CD1c-positive myeloid dendritic cell (primary cell): ENCODE data around the gene CREBL2.
"Not testable (repeated sequence)": the region's sequence is repeated elsewhere in the genome, so short reads cannot be mapped to it uniquely, and the experiment has no call there.

Source experiments
- DNase-seq: peaks from one replicate; pipeline ENCODE4 v3.0.0-alpha.2; 2016; ENCODE audit errors: extremely low spot score

The CREBL2 gene

GRCh38 chr12:12611512-12612306, at the start of gene CREBL2:
Gene CREBL2 (plus strand): TSS chr12:12611876. CDS start chr12:12612173, 297 bp downstream.
- DNase-seq = peak; percentile 93

GRCh38 chr12:12562016-12562483, 49.6 kb upstream of the CREBL2 start:
- DNase-seq = peak; percentile 50

GRCh38 chr12:12562585-12563261, 49.0 kb upstream of the CREBL2 start, which contains the start of gene DUSP16:
Gene DUSP16 (minus strand): TSS chr12:12562863. CDS start chr12:12521098, 41,765 bp downstream.
- DNase-seq = peak; percentile 93

DNA sequence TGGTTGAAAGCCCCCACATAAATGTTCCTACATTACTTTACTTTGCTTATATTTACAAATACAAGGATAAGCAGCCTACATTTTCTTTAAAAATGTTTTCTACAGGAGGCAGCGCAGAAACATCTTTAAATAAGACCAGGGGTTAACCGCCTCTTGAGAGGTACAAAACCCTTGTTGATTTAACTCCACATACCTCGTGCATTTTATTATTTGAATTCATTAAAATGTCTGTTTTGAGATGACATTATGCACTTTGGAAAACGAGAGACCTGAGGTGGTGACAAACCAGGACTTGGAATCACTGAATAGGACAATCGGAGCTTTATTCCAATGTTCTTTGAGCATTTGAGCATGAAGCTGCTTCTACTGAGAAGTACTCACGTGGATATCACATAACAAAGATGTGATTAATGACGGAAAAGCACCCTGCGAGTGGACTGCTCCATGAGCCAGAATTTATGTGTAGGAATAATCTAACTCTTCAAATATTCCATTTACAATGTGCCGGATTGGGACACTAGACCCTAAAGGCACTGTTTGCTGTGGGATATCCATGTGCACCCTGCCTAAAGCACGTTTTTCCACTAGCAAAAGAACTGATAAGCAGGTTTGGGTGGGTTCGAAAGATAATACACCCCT, 48.3 kb upstream of the CREBL2 start:
- DNase-seq = no peak

DNA sequence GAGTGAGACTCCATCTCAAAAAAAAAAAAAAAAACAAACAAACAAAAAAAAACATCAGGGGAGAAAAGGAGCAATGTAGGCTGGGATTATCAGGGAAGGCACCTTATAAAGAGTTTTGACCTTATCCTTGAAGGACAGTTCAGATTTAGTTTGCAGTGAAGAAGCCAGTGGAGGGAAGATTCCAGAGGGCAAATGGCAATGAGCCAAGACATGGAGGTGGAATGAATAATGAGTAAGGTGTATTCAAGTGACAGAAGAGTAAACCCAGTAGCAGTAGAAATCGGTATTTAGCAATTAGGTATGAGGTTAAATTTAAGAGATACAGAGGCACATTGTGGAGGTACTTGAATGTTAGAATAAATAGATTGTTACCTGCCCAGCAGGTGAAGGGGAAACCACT, 46.8 kb upstream of the CREBL2 start:
- DNase-seq = no peak

DNA sequence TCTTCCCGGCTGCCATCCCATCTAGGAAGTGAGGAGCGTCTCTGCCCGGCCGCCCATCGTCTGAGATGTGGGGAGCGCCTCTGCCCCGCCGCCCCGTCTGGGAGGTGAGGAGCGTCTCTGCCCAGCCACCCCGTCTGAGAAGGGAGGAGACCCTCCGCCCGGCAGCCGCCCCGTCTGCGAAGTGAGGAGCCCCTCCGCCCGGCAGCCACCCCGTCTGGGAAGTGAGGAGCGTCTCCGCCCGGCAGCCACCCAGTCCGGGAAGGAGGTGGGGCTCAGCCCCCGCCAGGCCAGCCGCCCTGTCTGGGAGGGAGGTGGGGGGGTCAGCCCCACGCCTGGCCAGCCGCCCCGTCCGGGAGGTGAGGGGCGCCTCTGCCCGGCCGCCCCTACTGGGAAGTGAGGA, 45.7 kb upstream of the CREBL2 start:
- not testable (repeated sequence) for DNase-seq

GRCh38 chr12:12572659-12573058, 39.0 kb upstream of the CREBL2 start:
- no peak for DNase-seq

- DNase-seq = no peak
Measured at GRCh38 chr12:12577786-12578185, 33.9 kb upstream of the CREBL2 start.

GRCh38 chr12:12580716-12581115, 31.0 kb upstream of the CREBL2 start:
- DNase-seq = not testable (repeated sequence)

DNA sequence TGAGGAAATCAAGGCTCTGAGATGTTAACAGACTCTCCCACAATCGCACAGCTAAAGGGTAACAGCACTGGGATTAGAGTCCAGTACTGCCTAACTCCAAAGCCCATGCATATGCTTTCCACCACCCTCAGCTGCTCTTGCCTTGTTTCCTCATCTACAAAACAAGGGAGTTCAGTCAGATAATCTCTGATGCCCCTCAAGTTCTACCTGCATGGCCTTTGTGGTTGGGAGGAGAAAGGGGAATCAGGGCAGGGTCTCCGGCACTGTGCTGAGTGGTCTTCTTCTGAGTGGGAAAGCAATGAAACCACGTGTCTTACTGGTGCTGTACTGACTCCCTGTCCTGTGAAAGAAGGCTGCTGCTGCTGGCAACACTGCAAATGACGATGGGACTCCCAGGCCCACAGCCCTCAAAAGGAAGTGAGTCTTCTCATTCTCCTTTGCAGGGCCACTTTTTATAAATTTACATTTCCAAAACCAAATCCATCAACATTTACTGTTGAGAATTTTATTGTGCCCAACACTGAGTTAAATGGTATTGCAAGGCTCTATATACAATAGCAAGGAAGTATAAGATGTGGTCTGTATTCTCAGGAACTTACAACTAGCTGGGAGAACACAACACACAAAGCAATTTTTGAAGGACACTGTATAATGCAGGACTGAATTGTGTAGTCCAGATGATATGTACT, 29.3 kb upstream of the CREBL2 start:
- DNase-seq = no peak

DNA sequence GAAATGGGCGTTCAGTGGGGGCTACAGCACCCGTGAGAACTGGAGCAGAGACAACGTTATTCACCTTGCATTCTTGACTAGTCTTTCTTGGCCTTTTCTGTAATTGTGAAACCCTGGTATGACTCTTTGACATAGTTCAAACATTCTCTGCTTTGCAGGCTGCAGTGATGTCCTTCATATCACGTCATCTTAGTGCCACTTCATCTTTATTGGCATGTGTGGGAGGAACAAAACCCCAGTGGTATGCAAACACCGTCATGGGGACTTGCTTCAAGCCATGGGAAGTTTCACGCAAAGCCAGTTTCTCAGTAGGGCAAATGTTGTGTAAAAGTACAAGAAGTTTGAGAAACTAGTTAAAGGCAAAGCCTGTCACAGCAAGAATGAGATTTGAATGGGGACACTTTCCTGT, 28.8 kb upstream of the CREBL2 start:
- DNase-seq = peak; percentile 71

- no peak for DNase-seq
Measured at GRCh38 chr12:12583510-12584178, 28.0 kb upstream of the CREBL2 start.

GRCh38 chr12:12585115-12585863, 26.4 kb upstream of the CREBL2 start:
- no peak for DNase-seq

- no peak for DNase-seq
Measured at GRCh38 chr12:12586879-12587675, 24.6 kb upstream of the CREBL2 start.

- no peak for DNase-seq
Measured at GRCh38 chr12:12587878-12588277, 23.8 kb upstream of the CREBL2 start.

GRCh38 chr12:12588436-12588835, 23.2 kb upstream of the CREBL2 start:
- not testable (repeated sequence) for DNase-seq

- DNase-seq = no peak
Measured at GRCh38 chr12:12590961-12591360, 20.7 kb upstream of the CREBL2 start.

GRCh38 chr12:12592930-12593329, 18.7 kb upstream of the CREBL2 start:
- no peak for DNase-seq

- not testable (repeated sequence) for DNase-seq
Measured at GRCh38 chr12:12595929-12596328, 15.7 kb upstream of the CREBL2 start.

DNA sequence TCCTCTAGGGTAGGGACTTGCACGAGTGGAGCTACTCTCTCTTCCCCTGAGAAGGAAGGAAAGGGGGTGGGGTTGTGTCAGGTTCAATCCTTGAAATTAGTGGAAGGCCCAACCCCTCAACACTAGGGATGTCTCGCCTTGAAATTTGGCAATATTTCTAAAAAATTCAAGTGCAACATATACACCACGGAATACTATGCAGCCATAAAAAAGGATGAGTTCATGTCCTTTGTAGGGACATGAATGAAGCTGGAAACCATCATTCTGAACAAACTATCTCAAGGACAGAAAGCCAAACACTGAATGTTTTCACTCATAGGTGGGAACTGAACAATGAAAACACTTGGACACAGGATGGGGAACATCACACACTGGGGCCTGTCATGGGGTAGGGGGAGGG, 15.1 kb upstream of the CREBL2 start:
- not testable (repeated sequence) for DNase-seq
